Stromal cell of bone marrow (primary cell): ENCODE data around the gene SLC30A7.

ENCODE experiments used
- DNase-seq: peaks from one replicate; pipeline ENCODE4 v3.0.0-alpha.2; 2012; ENCODE audit warnings: low read depth

The SLC30A7 gene

DNA sequence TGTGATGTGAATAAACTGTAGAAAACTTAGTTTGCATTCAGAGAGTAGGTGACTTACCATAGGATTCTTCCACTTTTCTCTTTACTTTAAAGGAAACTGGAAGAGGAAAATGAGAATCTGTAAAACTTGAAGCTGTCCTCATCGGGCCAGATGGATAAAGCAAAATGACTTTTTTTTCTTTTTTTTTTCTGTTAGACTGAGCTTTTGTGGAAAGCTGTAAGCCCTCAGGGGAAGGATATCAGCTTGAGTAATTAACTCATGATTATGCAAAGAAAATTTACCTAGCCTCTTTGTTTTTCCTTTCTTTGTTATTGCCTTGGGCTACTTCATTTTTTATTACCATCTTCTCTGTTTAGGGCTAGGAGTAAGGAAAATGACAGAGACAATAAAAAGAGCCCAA, 76.3 kb downstream of the SLC30A7 start:
- DNase-seq = no peak

DNA sequence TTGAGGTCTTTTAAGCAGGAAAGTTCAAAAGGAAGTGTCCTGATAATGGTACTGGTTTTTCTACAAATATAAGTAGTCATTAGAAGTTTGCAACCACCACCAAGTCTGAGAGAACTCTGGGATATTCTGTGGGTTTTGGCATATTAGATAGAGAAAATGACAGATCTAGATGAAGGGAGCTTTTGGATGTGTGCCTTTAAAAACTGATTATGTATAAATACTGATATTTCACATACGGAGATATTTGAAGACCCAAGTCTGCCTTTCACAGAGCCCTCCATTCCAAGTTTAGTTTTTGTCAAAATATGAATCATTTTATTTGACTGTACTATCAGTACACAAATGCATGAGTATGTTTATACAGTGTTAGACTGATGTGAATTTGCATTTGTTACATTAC, 81.0 kb downstream of the SLC30A7 start:
- no peak for DNase-seq

DNA sequence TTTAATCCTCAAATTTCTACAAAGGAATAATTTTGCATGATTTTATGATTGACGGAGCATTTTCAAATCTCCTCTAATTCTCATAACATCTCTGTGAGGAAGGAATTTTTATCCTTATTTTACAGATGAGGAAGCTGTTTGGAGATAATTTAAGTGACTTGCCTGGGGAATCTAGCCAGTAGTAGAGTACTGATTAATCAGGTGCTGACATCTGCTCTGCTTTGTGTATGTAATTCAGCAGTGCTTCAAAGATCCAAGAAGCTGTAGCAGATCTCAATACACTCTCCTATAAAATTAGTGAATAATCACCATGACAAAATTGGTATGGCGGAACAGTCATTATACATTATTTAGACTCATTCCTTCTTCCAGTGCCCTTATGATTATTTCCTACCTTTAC, 83.7 kb downstream of the SLC30A7 start:
- no peak for DNase-seq

DNA sequence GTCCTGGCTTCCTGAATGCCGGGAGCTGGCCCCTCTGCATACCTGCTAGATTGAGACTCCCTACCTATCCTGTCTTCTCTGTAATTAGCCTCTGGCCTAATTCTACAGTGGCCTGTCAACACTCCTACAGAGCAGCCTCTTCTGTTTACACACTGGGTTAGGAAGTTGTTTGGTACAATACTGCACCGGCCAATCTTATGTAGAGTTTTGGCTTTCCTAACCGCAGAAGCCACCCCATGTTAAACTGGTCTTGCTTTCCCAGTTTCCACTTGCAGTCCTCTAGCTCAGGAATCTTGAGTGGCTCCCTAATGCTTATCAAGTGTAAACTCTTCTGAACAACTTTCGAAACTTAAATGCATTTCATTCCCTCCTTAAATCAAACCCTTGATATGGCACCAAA, 86.9 kb downstream of the SLC30A7 start:
- DNase-seq = no peak

DNA sequence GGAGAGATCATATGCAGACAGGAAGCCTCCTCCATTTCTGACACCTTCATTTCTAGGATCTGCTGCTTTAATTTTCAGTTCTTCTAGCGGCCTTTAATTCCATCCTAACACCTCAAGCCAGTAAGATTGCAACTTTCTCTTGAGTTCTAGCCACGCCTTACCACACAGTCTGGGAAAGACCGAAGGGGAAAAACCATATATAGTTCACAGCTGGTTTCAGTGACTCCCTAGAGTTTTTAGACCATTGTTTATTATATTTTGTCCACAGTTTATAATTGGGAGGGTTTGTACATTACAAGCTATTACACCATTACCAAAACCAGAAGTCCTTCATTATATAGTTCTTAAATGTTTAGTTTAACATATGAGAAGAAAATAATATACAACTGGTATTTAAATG, 92.2 kb downstream of the SLC30A7 start:
- DNase-seq = no peak

DNA sequence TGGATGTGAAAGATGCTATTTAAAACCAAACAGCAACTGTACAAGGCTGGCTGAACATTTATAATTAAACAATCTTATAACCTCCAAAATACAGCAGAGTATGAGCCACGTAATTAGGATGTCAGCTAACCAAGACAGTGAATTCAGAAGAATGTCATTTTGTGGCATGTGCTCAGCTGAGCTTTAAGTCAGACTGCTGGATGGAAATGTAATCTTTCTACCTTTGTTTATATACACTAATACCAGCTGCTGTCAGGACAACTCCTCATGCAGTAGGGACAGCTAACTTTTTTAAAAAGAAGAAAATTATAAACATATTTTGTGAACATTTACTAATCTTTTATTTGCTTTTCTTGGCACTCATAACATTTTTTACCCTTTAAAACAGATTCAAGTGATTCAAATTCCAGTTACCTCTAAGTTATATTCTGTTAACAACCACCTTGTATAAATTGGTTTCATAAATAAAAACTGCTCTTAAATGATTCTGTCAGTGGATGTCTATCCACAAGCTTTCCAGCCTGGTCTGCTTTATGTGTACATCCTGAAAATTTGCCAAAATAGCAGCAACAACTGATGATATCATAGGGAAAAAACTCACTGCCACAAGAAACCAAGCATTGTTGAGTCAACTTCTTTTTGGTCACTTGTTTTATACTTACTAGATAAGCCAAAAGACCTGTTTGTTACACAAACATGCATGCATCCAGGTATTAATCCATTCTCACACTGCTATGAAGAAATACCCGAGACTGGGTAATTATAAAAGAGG, 93.6 kb downstream of the SLC30A7 start:
- peak; percentile 67 for DNase-seq

DNA sequence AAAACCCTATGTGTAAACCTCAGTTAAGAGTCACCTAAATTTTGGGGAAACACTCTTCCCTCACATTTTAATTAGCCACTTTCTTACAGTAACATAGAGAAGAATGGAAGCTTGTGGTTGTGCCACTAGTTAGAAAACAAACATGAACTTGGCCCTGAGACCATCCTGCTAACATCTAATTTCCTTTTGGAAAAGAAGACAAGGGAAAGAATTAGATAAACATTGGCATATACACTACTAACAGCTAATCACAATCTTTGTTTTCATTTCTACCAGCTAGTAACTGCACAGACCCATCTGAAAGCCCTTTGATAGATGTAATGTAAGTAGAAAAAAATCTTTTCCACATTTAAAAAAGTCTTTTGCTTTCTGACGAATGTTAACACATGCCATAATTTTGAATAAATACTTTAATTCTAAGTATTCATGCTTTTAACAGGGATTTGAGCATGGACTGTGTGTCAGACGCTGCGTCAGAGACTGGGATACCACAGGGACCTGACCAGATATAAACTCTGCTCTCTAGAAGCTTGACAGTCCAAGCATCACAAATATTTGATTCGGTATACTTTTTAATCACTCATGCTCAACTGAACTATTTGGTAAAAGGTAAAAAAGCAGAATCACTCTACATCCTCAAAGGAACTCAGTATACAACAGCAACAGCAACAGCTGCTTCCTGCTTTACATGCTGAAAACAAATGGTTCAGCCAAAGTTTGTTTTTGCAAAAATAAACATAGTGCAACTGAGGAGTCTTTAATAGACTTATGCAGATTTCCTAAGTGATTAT, 99.5 kb downstream of the SLC30A7 start:
- DNase-seq = peak; percentile 15

DNA sequence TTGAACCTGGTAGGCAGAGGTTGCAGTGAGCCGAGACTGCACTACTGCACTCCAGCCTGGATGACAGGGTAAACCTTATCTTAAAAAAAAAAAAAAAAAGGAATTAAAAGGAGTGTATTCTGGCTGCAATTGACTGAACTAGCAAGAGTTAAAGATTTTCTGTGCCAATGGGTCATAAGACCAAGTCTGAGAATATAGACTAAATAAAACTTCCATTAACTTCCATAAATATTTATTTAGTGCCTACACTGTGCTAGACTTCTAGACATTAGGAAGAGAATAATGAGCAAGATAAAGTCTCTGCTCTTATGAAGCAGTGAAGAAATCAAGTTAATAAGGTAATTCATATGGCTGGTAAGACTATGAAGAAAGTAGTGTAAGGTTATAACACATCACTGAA, 102.5 kb downstream of the SLC30A7 start:
- no peak for DNase-seq

DNA sequence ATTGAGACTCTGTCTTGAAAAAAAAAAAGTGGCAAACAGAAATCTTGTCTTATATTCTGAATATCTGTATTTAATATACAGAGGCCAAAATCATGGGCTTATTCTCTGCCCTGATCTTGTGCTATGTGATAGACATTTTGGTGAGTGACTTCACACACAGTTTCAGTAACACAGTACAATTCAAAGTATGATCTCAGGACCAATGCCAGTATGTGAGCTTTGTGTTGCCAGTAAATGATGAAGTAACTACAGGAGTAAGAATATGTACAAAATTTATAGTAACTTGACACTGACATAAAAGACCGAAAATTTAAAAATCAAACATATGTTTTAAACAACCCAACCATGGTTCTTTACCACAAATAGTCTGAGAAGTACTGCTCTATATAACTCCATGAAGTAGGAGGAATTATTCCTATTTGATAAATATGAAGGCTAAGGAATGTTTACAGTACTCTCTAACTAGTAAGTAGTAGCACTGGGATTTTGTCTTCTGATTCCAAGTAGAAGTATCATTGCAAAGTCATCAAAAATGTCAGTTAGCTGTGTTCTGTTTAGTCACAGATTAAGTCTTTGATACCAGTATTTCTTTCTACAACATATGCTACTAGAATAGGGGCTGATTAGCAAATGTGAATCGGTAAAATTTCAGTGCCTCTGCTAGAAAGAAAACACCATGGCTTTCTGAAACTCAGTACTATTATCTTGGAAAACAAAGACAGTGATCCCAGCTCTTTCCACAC, 104.4 kb downstream of the SLC30A7 start:
- DNase-seq = no peak

DNA sequence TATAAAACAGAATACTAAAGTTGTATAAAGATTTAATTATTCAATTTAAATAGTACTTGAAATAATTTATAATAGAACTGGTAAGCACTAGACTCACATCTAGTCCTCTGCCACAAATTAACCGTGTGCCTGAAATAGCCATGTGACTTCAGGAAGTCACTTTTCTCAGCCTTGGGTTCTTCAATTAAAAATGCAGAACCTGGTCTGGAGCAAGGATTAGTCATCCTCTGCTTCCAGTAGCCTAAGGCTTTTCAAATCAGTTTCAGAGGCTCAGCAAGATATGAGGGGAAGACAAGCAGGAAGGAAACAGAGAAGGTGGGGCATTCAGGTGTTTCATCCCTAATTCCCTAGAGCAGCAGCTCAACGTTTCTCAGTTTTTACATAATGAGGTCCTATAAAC, 106.7 kb downstream of the SLC30A7 start:
- DNase-seq = no peak

DNA sequence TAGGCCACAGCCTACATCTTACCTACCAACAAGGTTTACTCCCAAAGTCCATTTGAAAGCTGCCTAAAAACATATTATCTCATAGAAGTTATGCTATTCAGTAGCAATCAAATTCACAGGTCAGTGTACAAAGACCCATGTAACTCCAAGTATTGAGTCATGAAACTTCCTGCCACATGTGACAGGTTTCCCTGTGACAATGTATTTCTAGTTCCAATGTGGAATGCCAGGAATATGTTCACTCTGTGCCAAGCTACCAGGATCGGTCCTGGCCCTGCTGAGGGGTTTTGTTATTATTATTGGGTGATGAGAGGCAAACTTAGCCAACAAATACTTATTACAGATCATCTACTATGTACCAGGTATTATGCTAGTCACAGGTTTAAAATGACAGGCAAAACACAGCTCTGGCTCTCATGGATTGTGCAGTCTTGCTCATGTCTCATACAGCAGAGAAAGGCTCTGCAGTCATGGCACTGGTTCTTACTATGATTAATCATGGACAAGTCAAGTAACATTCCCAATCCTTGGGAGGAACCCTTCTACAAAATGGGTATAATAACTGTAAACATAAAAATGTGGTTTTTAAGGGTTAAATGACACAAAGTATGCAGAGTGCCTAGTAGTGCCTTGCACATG, 107.2 kb downstream of the SLC30A7 start:
- DNase-seq = no peak

DNA sequence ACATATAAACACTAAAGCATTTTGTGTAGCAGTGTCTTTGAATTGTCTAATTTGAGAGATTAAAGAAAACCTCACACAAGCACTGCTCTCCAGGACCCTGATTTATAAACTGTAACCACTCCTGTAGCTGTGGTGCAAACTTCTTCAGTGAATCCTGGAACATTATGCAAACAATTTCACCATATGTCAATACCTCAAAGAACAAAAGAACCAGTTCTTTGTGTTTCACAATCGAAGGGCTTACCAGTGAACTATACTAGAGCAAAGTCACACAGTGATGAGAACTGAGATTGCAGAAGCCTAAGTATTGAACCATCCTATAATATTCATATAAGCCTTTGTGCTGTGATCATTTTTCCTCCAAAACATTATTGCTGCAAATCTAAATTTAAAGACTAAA, 108.2 kb downstream of the SLC30A7 start:
- no peak for DNase-seq

DNA sequence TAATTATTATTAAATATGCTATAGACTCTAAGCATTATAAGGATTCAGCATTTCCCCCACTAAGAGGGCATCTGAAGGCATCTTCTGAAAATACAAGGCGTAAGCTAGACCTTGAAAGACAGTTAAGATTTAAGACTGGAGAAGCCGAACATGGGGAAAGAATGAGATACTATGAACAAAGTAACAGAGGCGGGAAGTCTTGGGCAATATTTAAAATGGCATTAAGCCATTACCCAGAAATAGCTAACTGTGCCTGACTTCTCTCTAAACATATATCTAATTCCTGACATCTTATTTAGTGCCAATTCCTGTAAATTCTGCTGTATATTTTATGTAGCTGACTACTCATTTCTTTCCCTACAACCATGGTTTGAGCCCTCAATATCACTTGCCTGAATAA, 108.8 kb downstream of the SLC30A7 start:
- DNase-seq = peak; percentile 33

DNA sequence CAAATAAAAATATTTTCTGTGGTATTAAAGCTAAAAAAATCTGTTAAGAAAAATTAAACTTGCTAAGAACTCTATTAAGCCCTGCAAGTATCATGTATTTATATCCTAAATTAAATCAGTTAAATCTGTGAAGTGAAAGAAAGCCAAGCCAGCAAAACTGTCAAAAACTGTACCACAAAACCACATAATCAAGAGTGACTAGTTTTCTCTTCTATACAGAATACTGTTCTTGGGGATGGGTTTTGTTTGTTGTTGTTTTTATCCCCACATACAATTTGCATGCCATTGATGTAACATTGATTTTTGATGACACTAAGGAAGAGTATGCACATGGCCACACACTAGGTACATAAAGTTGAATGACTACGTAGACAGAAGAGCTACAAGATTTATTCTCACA, 109.3 kb downstream of the SLC30A7 start:
- DNase-seq = no peak

DNA sequence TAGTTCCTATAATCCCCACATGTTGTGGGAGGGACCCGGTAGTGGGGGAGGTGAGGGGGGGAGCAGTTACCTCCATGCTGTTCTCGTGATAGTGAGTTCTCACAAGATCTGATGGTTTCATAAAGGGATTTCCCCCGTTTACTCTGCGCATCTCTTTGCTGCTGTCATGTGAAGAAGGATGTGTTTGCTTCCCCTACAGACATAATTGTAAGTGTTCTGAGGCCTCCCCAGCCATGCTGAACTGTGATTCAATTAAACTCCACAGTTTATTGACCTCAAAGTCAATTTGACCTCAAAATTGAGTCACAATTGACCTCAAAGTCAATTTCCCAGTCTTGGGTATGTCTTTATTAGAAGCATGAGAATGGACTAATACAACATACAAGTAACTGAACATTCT, 110.0 kb downstream of the SLC30A7 start:
- DNase-seq = no peak

DNA sequence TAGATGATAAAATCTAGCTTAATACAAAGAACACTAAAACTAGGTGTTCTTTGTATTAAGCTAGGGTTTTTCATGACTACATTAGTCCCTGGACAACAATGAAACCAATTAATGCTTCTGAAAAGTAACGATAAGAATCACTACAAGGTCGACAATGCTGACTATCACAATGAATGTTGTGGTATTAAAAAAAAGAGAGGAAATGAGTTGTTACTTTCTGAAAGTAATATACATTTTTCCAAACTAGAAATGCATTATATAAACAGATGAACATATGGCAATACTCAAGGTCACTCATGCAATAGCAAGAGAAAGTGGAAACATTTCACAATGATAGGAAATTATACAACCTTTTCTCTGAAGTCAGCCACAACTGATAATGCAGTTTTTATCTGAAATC, 110.7 kb downstream of the SLC30A7 start:
- DNase-seq = no peak

DNA sequence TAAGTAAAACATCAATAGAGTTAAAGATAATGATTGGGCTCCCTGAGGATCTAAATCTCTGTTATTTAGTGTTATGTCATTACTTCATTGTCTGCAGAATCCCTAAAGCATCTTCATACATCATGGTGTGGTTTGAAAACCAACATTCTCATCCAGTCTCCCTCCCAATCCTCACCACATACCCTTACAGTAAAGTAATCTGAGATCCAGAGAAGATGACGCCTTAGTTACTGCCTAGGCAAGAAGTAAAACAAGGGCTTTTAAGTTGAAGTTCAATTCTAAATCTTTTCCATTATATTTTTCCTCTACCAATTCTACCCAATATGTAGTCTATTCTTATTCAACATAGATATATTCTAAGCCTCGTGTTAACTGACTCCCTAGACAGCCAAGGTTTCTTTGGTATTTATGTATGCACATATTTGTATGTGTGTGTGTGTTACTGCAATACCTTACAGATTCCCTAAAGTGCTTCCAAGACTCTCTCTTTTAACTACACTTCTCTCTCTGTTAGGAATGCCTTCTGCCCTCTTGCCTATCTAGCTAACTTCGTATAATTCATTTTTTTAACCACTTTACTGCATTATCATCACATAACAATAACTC, 112.4 kb downstream of the SLC30A7 start:
- DNase-seq = peak; percentile 60

DNA sequence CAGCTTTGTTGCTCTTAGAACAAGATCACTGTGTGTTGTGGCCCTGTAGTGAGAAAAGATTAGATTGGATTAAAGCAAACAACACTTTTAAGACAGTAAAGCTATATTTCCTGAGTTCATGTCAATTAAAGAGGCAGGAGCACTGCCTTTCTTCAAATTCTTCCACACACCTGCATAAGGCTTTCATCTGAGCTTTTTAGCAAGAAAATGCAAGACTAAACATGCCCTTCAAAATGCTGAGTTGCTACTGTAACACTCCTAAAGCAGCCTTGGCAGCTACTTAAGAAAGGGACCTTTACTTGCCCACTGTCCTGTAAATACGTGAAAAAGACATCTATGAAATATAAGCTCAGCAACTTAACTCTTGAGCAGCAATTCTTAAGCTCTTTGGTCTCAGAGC, 117.9 kb downstream of the SLC30A7 start:
- DNase-seq = no peak

DNA sequence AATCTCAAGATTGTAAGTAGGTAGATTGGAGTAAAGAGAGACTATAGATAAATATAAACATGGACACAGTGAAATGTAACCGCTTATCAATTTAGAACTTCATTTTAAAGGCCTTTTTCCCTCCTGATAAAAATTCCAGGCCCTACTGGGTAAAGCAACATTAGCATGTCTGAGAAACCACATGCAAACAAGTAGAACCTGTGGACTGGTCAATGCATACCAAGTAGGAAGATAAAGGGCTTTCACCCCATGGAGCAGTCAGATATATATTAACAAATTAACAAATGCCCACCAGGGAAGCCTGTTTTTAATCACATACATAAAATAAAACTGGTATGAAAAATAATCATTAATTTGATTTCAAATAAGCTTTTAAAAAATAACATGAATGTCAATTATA, 121.6 kb downstream of the SLC30A7 start:
- no peak for DNase-seq

DNA sequence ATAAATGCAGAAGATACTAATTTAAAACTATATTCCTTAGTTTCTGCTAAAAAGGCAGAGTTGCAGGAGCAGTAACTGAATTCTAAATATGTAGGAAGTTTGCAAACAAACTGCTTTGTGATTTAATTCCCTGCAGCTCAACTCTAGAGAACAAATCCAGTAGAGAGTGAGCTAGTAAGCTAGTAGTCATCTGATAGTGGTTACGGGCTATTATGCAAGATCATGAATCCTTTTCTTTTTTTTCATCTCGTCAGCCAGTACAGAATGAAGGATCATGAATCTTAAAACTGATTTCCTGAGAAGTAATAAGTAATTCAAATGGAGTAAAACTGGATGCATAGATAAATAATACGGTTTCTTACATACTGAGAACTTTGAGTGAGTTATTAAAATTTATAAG, 126.4 kb downstream of the SLC30A7 start:
- peak; percentile 58 for DNase-seq

DNA sequence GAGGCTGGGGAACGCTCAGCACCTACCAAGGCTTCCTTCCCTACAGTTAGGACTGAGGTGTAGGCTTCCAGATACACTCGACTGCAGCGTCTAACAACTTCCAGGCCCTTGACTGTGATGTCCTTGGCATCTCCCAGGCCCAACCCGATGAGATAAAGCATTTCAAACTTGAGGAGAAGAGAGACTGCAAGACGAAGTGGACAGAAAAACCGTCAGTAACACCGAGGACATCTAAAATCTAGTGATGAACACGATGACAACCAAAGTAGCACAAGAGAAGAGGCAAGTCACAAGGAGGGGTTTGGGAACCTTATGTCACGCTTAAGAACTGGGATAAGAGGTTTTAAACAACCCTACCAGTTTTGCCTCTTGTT, 129.4 kb downstream of the SLC30A7 start:
- no peak for DNase-seq
